Subcutaneous abdominal adipose tissue (tissue), 5 donors: ENCODE results near the gene MPST.

Experiments used
- H3K27ac ChIP-seq: one replicate; pipeline ENCODE4 v1.7.0; 2013; ENCODE audit warnings: low read depth, mild to moderate bottlenecking, inconsistent platforms, low read length, moderate library complexity
- H3K27me3 ChIP-seq, 5 donors: one replicate each; pipeline ENCODE4 v1.7.0; 2013; ENCODE audit warnings: low read length in 5 of 5, inconsistent platforms in 1 of 5; ENCODE audit not compliant: control insufficient read depth in 5 of 5, insufficient read depth in 4 of 5
- H3K36me3 ChIP-seq, 5 donors: one replicate each; pipeline ENCODE4 v1.7.0; 2013; ENCODE audit warnings: low read length in 5 of 5; ENCODE audit not compliant: control insufficient read depth in 5 of 5, insufficient read depth in 5 of 5
- H3K4me1 ChIP-seq, 5 donors: one replicate each; pipeline ENCODE4 v1.7.0; 2013; ENCODE audit warnings: low read length in 5 of 5, mild to moderate bottlenecking in 3 of 5, moderate library complexity in 1 of 5; ENCODE audit not compliant: control insufficient read depth in 5 of 5, insufficient read depth in 5 of 5
- H3K4me3 ChIP-seq, 5 donors: one replicate each; pipeline ENCODE4 v1.7.0; 2013; ENCODE audit warnings: low read length in 5 of 5, low read depth in 1 of 5
- H3K9ac ChIP-seq, 5 donors: one replicate each; pipeline ENCODE4 v1.7.0; 2013; ENCODE audit warnings: low read length in 5 of 5, mild to moderate bottlenecking in 4 of 5, moderate library complexity in 3 of 5
- H3K9me3 ChIP-seq, 5 donors: one replicate each; pipeline ENCODE4 v1.7.0; 2013; ENCODE audit warnings: low read length in 5 of 5; ENCODE audit not compliant: control insufficient read depth in 5 of 5
- donor health status: healthy.
- donor health status: healthy.
- donor health status: healthy.
- donor health status: healthy.
- donor health status: healthy.

Gene MPST

DNA sequence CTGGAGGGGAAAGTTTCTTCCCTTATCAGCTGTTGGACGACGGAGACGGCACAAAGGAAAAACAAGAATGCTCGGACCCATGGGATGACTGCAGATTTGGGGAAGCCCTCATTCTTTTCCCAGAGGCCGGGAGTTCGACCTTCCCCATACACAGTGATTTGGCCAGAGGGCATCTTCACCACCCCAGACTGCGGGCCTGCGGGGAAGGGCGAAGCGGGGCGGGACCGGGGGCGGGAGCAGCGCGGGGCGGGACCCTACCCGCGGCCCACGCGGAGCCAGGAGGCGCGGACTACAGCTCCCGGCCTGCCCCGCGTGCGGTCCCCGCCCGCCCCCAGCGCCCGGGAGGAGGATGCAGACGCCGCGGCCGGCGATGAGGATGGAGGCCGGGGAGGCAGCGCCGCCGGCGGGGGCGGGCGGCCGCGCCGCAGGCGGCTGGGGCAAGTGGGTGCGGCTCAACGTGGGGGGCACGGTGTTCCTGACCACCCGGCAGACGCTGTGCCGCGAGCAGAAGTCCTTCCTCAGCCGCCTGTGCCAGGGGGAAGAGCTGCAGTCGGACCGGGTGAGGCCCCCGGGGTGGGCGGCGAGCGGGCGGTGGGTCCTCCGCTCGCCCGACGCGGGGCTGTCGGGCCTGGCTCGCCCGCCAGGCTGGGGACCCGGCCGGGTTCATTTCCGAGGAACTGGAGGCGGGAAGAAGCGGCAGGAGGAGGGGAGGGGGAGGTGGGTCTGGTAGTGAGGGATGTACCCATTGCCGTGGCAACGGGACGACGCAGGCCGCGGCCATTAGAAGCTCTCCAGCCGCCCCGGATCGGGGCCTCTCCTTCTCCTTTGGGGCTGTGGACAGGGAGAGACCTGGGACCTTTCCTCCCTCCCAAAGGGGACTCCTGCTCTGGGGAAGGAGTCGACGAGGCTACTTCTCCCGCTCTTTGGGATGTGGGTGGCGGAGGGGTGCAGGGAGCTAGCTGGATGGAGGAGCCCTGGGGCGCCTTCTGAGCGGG lies 32.1 kb downstream of the MPST start, which contains the start of gene KCTD17:
Gene KCTD17, plus strand, starts transcription at position 352 of the 995 bp plus-strand sequence. Its CDS starts 19 bp downstream, at position 371.
- peak within 1 kb of the TSS in 3 of 5 donors; percentile 21 to 61 (median 56) for H3K9ac ChIP-seq

DNA sequence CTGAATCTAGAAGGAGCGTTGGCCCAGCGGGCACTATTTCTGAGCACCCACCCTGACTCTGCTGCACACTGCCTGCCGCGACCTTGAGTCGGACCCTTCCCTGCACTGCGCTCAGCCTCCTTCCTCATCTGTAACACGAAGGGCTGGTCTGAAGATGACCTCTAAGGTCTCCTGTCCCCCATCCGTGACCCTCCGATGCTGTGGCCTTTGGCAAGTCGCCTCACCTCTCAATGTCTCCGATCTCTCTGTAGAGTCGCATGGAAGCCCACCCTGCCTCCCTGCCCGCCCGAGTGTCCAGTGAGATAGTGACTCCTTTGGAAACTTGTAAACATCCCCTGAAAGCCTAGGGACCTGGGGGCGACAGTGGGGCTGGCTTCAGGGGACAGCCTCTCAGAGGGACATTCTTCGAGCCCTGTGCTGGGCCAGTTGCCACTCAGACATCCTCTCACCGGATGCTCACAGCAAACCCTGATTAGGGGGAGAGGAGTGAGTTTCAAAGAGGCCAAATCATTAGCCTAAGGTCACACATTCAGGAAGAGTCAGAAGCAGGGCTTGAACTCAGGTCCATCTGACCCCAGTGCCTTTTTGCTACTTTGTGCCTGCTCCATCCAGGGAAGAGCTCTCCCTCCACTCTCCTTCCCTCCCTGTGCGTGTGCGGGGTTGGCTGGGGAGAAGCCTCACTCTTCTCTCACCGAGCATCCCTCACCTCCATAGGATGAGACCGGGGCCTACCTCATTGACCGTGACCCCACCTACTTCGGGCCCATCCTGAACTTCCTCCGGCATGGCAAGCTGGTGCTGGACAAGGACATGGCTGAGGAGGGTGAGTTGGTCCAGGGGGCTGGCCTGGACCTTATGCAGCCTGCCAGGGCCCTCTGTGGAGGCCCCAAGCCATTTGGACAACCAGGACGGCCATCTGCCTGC lies 33.1 kb downstream of the MPST start:
- H3K27ac ChIP-seq, result no peak overlapping the region
- peaks cover 0 to 22% (median 14%) of the 10 kb centered on the region in 5 donors for H3K4me1 ChIP-seq
- peaks cover 0 to 15% (median 10%) of the 10 kb centered on the region in 5 donors for H3K27me3 ChIP-seq
- H3K9me3 ChIP-seq, result no peaks in the 10 kb centered on the region
- H3K36me3 ChIP-seq, result peaks cover 0 to 32% (median 14%) of the 10 kb centered on the region in 5 donors
- peak overlapping the region in 4 of 5 donors; percentile 61 to 73 (median 66) for H3K4me3 ChIP-seq
- peak overlapping the region in 3 of 5 donors; percentile 21 to 61 (median 56) for H3K9ac ChIP-seq

More for the DNA sequence above, 32.1 kb downstream of the MPST start, which contains the start of gene KCTD17:
- Histone ChIP-seq H3K27me3 (peaks cover 0 to 15% (median 10%) of the 10 kb centered on the region in 5 donors), H3K4me3 (peak within 1 kb of the TSS in 4 of 5 donors; percentile 61 to 73 (median 66)), H3K9me3 (no peaks in the 10 kb centered on the region), H3K4me1 (peaks cover 0 to 22% (median 14%) of the 10 kb centered on the region in 5 donors), H3K27ac (no peak within 1 kb of the TSS), H3K36me3 (peaks cover 0 to 22% (median 8%) of the 10 kb centered on the region in 5 donors)

DNA sequence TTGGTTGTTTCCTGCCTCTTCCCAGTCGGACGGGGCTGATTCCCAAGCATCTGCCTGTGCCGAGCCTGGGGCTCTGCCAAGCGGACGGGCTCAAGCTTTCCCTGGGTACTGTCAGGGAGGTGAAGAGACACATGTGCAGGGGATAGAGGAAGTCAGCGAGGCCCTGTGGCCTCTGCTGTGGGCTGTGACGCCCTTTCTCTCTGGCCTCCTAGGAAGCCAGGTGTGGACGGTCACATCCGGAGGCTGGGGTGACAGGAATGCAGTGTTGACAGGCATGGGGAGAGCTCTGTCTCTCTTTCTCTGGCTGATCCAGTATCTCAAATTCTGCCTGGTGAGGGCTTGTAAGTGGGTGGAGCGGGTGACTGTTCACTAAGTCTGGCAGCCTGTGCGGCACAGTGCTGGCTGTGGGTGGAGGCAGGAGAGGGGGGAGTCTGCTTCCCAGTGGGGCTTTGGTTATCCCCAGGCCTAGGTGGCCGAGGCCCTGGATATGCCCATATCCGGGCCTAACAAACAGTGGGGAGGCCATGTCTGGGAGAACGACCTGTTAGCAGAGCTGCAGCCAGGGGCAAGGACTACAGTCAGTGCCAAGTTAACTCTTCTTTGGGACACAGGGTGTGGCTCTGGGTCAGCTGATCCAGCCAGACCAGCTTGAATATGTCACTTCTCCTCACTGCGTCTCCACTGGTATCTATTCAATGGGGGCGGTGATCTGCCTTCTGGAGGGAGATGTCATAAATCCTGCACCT lies 33.9 kb downstream of the MPST start:
- Histone ChIP-seq H3K4me3 (no peak overlapping the region), H3K4me1 (peaks cover 0 to 22% (median 14%) of the 10 kb centered on the region in 5 donors), H3K36me3 (peaks cover 0 to 40% (median 22%) of the 10 kb centered on the region in 5 donors), H3K27me3 (peaks cover 0 to 15% (median 10%) of the 10 kb centered on the region in 5 donors), H3K27ac (no peak overlapping the region), H3K9ac (no peak overlapping the region), H3K9me3 (no peaks in the 10 kb centered on the region)

DNA sequence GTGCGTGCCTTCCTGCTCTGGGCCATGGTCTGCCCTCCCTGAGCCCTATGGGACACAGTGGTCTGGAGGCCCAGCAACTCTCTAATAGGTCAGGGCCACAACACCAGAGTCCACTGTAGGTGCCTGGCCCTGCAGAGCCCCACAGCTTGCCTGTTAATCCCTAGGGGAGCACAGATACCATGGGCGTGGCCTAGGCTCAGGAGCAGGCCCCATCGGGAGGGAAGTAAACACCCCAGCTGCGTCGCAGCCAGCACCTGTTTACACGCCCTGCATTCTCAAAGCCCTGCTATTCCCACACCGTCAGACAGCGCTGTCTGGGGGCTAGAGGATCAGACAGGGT lies 34.5 kb downstream of the MPST start:
- Histone ChIP-seq H3K36me3 (peaks cover 0 to 45% (median 25%) of the 10 kb centered on the region in 5 donors), H3K27ac (no peak overlapping the region), H3K27me3 (peaks cover 0 to 15% (median 10%) of the 10 kb centered on the region in 5 donors), H3K4me1 (peaks cover 0 to 22% (median 14%) of the 10 kb centered on the region in 5 donors), H3K9me3 (no peaks in the 10 kb centered on the region), H3K4me3 (no peak overlapping the region), H3K9ac (no peak overlapping the region)

DNA sequence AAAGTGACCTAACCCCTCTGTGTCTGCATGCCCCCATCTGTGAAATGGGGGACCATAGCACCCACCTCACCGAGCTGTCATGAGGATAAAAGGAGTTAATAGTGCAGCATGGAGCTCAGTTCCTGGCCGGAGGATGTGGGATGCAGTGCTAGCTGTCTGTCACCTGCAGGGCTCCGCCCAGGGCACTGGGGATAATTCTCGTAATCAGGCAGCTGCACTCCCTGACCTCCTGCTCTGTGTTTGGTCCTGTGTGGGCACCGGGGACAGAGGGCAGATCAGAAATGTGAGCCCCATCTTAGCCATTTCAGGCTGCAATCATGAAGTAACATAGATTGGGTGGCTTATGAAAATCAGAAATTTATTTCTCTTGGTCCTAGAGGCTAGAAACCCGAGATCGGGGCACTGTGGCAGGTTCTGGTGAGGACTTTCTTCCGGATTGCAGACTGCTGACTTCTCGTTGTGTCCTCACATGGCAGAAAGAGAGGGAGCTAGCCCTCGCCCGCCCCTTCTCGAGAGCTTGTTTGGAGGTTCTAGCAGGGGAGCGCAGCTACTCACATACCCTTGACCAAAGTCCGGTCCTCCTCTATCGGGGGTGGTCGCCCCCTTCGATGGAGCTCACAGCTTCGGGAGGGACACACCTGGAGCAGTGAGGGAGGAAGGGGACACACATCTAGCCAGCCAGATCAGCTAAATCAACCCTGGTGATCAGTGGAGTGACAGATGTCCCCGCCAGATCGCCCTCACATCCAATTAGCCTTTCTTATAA lies 35.2 kb downstream of the MPST start:
- no peak overlapping the region for H3K27ac ChIP-seq
- no peaks in the 10 kb centered on the region for H3K9me3 ChIP-seq
- peaks cover 0 to 22% (median 14%) of the 10 kb centered on the region in 5 donors for H3K4me1 ChIP-seq
- no peak overlapping the region for H3K4me3 ChIP-seq
- peaks cover 0 to 52% (median 32%) of the 10 kb centered on the region in 5 donors for H3K36me3 ChIP-seq
- H3K9ac ChIP-seq, result no peak overlapping the region
- H3K27me3 ChIP-seq, result peaks cover 0 to 15% (median 10%) of the 10 kb centered on the region in 5 donors

DNA sequence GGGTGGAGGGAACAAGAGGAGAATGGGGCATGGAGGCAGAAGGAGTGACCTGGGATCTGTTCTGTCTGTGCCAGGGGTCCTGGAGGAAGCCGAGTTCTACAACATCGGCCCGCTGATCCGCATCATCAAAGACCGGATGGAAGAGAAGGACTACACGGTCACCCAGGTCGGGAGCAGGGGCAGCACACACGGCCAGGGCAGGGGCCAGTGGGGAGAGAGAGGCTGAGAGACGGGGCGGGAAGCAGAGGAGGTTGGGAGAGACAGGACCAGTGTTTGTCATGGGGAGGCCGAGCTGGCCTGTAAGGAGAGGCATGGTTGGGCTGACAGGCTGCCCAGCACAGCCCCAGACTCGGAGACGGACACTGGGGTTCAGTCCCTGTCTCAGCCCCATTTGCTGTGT lies 36.7 kb downstream of the MPST start:
- peaks cover 0 to 15% (median 10%) of the 10 kb centered on the region in 5 donors for H3K27me3 ChIP-seq
- H3K9ac ChIP-seq, result no peak overlapping the region
- H3K9me3 ChIP-seq, result no peaks in the 10 kb centered on the region
- H3K4me3 ChIP-seq, result no peak overlapping the region
- peaks cover 0 to 17% (median 10%) of the 10 kb centered on the region in 5 donors for H3K4me1 ChIP-seq
- peaks cover 0 to 66% (median 35%) of the 10 kb centered on the region in 5 donors for H3K36me3 ChIP-seq
- H3K27ac ChIP-seq, result no peak overlapping the region

DNA sequence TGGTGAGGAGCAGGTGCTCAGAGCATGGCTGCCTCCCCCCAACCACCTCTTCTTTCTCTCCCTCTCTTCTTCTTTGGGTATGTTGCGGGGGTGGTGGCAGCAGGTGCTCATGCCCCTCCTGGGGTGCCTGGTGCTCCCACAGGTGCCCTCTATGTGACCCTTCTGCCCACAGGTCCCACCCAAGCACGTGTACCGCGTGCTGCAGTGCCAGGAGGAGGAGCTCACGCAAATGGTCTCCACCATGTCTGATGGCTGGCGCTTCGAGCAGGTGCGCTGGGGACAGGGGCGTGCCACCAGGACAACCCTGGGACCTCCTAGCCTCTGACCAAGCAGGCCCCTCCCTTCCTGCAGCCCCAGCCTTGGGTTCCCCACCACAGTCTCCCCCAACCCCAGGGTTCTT lies 37.7 kb downstream of the MPST start:
- H3K4me3 ChIP-seq, result no peak overlapping the region
- H3K27me3 ChIP-seq, result peaks cover 0 to 17% (median 10%) of the 10 kb centered on the region in 5 donors
- no peak overlapping the region for H3K27ac ChIP-seq
- no peak overlapping the region for H3K9ac ChIP-seq
- peaks cover 0 to 8% (median 7%) of the 10 kb centered on the region in 5 donors for H3K4me1 ChIP-seq
- H3K36me3 ChIP-seq, result peaks cover 0 to 67% (median 35%) of the 10 kb centered on the region in 5 donors
- H3K9me3 ChIP-seq, result no peaks in the 10 kb centered on the region

DNA sequence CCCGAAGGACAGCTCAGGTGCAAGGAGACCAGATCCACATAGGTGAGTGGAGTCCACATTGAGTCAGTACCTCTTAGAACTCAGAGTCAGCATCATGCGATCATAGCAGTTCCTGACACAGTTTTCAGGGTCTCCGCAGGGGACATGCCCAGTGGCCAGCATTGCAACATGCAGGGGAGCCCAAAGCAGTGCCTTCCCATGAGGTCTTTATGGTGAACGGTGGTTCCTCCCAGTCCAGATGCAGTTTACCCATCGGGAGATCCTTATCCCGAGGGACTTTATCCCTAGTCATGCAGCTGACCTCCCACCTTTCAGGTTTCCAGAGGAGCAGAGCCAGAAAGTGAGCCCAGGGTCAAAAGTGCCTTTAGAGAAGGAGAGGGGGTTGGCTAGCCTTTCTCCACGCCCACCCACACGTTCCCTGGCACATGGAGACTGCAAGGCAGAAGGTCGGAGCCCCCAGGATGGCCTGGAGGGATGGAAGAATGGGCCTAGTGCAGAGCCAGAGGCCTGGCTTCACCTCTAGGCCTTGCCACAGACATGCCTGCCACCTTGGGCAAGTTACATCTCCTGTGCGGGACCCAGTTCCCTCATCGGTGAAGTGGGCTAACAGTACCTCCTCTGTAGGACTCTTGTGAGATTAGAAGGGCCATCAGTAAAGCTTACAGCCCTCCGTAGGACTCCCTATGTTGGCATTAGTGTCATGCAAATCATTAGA lies 38.4 kb downstream of the MPST start:
- peaks cover 0 to 67% (median 35%) of the 10 kb centered on the region in 5 donors for H3K36me3 ChIP-seq

More for the DNA sequence above, 38.4 kb downstream of the MPST start:
- Histone ChIP-seq H3K4me1 (peaks cover 0 to 6% (median 0%) of the 10 kb centered on the region in 5 donors), H3K9me3 (no peaks in the 10 kb centered on the region), H3K27me3 (peaks cover 0 to 10% (median 6%) of the 10 kb centered on the region in 5 donors), H3K4me3 (no peak overlapping the region), H3K9ac (no peak overlapping the region), H3K27ac (no peak overlapping the region)
